ENCODE data around the gene KLHDC10. TPM values are rescaled to one million over a fixed set of nuclear protein-coding genes. Genes with fewer than 3 reads are reported as not detected.
"Not testable (repeated sequence)": the region's sequence is repeated elsewhere in the genome, so short reads cannot be mapped to it uniquely, and the experiment has no call there.

The KLHDC10 gene
- total RNA-seq, 1 donor from 2014 or later, result 35.2 TPM

DNA sequence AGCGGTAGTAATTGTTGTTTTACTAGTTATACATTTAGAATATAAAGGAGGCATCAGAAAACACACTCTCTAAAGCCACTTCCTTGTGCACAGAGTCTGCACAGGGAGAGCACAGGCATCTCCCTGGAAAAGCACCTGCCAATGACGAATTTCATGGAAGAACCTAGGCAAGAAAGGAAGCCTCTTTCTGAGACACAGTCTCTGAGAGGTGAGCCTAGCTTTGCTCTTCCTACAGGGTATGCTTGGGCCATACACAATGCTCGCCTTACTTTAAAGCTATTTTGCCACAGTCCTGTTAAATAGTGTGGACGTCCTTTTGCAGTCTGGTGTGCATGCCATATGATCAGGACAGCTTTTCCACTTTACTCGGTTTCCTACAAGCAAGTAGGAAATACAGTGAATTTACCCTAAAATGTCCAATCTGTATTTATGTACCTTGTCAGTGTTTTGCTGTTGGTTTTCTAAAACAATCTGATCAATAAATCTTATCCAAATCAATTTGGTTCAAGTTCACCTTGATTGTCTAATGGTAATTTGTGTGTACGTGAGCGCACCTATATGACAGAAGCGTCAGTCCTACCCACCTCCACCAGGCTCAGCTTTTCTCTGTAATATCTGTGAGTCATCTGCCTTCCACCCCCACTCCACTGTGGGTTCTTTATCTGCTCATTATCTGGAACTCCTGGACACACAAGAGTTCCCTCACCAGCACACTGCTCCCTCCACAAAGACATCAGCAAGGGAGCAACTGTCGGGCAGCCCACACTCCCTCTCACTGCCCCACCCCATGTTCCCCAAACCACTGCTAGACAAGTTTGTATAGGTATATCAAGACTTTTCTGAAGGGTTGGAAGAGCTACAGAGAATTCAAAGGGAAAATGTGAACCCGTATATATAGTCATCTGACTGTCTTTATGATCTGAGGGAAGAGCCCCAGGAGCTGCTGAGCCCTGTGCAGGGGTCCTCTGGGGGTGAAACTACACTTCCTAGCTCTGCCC lies 65.2 kb downstream of the KLHDC10 start:
- no peak for ATAC-seq
- no peak for DNase-seq (ENCODE audit: low spot score)

DNA sequence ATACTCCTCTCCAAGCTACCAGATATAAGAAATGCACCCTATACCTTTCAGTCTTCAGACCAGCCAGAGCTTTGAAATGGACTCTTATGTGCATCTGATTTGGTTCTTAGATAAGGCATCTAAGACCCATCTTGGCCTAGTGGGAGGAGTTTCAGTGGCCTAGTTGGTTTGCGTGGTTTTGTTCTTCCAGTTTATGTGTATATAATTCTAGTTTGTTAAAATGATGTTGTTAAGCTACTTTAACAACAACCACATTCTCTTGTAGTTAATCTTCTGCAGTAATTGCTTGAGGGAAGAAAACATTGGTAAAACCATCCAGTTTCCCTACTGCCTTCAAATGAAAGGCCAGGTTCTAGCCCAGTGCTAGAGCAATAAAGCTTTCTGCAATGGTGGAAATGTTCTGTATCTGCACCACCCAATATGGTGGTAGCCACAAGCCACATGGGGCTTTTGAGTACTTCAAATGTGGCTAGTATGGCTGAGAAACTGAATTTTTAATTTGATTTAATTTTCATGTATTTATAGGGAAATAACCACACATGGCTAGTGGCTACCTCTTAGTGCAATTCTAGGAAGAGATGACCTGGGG lies 66.3 kb downstream of the KLHDC10 start:
- intact Hi-C loops (cut with DNase I), result no loop called here
- ATAC-seq (no peak), DNase-seq (ENCODE audit: low spot score) (no peak)

More for the DNA sequence above, 65.2 kb downstream of the KLHDC10 start:
- intact Hi-C loops (cut with DNase I), result no loop called here

DNA sequence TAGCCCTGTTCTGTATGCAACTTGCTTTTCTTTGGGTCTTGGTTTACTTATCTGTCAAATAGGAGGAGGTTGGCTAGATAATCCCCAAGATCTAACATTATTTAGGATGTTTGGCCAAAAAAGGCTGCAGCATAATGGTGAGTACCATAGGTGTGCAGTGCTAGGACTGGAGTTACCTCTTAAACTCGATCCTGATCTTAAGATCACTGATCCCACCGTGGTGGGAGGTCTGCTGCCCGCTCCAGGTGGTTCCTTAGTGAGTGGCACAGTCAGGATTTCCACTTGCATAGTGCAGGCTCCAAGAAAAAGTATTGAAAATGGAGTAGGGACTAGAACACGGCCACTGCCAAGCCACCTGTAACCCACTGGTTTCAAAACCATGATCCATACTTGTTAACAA lies 66.9 kb downstream of the KLHDC10 start:
- intact Hi-C loops (cut with DNase I), result no loop called here
- DNase-seq (ENCODE audit: low spot score), result no peak
- no peak for ATAC-seq

DNA sequence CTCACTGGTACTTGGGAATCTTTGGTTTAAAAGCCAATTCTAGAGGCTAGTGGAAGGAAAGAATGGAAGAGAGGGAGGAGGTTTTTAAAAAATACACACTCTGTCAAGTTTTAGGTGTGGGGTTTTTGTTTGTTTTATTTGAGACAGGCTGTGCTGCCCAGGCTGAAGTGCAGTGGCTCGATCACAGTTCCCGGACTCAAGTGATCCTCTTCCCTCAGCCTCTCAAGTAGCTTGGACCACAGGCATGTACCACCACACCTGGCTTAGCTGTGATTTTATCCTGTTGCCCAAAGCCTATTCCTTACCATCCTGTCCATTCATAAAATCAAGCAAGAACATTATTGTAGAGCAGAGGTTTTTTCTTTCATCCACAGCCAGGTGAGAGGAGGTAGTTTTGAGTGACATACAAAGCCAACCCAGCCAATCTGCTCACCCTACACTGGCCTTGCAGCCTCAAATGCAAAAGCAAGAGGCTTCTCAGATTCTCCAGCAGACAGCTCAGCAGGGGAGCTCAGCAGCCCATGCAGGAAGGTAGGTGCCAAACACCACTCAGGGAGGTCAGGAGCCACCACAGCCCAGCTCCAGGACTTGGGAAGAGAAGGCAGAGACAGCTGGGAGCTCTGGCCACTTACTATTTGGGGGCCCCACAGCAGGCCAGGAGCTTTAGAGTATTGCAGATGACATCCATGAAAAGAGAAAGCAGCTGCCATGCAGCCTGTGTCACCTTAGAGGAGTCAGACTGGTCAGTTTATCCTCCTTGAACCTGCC lies 69.0 kb downstream of the KLHDC10 start:
- intact Hi-C loops (cut with DNase I), result no loop called here
- DNase-seq (ENCODE audit: low spot score) (no peak), ATAC-seq (no peak)

DNA sequence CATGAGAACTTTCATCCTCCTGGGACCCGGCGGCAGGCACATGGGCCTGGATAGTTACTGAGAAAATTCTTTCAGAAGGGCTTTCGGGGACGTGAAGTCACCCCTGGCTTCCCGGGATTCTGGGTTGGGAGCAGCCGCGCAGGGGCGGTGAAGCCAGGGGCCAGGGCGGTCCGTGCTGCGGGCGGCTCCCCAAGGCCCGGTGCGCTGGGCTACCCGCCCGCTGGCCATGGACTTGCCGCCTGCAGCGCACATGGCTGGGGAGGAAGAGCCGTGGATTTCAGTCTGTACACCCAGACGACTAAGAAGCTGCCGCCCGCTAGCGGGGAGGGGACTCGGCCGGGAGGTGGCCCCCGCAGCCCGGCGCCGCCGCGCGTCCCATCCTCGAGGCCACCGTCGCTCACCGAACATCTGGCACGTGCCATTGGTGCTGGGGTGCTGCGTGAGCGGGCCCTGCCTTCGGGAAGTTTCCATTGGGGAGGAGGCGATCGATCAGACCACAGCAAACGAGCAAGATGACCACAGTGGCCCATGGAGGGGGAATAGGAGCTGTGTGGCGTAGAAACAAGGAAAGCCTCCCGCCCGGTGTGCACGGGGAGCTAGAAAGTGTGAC lies 70.3 kb downstream of the KLHDC10 start:
- ATAC-seq (no peak), DNase-seq (ENCODE audit: low spot score) (peak; percentile 60)
- intact Hi-C loops (cut with DNase I), result no loop called here

DNA sequence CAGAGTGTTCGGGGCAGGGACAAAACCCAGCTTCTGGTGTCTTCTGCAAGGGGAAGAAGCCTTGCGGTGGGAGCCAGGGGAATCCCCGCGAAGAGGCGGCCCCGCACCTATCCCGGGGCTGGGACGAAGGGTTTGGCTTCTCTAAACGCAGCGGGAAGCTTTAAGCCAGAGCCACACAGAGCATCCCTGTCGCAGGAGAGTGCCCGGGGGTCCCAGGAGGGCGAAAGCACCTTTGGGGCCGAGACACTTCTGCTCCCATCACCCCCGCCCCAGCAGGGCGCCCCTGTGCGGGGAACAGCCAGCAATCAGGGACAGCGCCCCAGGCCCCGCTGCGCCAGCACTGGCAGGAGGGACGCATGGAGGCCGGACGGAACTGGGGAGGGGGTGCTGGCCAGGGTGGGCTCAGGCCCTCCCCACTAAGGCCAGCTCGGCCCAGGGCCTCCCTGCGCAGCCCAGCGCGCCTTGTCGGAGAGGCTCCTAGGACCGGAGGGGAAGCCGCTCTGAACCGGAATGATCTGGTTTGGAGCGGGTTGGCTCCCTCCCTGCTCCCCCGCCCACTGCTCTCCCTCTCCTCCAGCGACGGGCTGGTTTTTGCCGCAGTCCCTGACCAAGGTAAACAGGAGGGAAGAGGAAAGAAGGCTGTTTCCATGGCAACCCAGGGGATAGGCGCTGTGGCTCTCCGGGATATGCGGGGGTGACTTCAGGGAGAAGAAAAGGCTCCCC lies 71.0 kb downstream of the KLHDC10 start:
- ATAC-seq, result peak; percentile 98
- peak; percentile 91 for DNase-seq (ENCODE audit: low spot score)
- intact Hi-C loops (cut with DNase I), result no loop called here

DNA sequence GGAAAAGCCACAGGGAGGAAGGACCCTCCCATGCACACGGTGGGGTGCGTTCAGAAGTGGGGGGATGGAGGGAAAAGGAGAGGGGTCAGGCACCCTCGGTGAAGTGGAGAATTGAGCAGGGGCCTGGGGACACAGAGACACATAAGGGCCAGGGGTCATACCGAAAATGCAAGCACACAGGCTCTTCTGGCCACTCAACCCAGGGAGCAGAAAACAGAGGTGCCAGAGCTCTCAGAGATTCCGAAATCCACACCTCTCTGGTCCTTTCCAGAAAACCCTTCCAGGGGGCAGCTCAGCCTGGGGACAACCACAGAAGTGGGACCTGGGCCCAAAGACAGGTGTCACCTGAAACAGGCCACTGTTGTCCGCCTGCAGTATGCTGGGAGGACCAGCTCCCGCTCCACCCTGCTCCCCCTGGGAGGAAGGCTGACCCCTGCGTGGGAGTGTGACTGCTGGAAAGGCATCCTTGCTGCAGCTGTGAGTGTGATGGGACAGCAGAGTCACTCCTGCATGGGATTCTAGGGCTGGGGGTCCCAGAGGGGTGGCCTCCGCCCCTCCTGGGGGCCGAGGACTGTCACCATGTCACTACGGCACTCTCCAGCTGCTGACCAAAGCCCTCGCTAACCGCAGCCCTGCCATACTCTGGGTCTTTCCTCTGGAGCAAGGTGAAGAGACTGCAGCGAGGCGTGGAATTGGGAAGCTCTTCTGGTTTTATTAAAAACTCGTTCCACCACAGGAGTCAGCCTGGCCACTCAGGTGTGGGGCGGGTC lies 71.7 kb downstream of the KLHDC10 start:
- DNase-seq (ENCODE audit: low spot score) (no peak), ATAC-seq (peak; percentile 40)
- intact Hi-C loops (cut with DNase I), result no loop called here

DNA sequence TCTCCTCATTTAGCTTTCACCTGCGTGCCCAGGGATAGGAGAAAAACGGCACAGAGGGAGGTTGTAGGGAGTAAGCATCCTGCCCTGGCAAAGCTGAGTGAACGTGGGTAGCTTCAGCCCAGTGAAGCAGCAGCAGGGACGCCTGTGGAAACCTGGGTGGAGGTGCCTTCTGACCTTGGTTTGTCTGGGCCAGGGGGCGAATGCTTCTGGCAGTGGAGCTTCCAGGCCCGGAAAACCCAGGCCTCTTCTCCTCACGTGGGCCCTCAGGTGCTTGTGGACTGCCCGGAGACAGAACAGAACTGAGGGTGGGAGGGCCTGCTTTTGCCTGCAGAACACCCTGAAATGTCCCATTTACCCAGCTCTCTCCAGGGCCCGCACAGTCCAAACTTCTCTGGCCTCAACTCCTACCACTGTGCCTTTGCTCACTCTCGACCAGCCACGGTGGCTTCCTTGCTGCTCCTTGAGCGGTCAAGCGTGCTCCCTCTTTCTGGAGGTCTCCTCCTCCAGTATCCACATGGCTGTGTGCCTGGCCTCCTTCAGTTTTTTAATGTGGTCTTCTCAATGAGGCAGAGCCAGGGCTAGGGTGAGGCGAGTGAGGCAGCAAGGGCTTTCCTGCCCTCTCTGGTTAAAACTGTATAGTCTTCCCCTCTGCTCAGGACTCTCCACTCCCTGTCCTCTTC lies 72.5 kb downstream of the KLHDC10 start:
- ATAC-seq (no peak), DNase-seq (ENCODE audit: low spot score) (no peak)
- intact Hi-C loops (cut with DNase I), result no loop called here

DNA sequence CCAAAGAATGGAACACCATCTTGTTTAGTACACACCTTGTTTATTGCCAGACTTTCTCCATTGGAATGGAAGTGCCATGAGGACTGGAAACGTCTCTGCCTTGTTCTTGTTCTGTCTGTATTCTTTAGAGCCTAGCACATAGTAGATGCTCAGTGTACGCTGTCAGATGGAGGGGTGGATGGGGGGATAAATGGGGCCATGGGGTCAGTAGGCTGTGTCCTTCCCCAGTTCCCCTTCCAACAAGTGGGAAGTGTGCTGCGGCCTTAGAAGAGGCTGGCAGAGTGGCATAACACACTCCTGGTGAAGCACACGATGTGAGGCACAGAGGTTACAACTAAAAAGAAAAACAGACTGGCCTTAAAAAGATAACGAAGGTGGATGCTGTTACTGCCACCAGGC lies 73.0 kb downstream of the KLHDC10 start:
- ATAC-seq (no peak), DNase-seq (ENCODE audit: low spot score) (no peak)
- intact Hi-C loops (cut with DNase I), result no loop called here

DNA sequence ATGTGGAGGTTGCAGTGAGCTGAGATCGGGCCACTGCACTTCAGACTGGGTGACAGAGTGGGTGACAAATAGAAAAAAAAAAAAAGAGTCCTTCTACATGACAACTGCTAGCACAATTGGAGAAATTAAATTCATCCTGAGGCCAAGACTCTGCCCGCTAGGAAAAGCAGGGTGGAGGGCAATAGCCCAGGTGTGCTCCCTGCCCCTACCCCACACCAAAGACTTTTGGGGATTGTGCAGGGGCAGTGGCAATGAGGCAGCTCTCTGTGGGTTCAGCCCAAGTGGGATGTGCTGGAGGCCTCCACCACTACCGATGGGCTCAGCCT lies 73.6 kb downstream of the KLHDC10 start:
- no peak for DNase-seq (ENCODE audit: low spot score)

DNA sequence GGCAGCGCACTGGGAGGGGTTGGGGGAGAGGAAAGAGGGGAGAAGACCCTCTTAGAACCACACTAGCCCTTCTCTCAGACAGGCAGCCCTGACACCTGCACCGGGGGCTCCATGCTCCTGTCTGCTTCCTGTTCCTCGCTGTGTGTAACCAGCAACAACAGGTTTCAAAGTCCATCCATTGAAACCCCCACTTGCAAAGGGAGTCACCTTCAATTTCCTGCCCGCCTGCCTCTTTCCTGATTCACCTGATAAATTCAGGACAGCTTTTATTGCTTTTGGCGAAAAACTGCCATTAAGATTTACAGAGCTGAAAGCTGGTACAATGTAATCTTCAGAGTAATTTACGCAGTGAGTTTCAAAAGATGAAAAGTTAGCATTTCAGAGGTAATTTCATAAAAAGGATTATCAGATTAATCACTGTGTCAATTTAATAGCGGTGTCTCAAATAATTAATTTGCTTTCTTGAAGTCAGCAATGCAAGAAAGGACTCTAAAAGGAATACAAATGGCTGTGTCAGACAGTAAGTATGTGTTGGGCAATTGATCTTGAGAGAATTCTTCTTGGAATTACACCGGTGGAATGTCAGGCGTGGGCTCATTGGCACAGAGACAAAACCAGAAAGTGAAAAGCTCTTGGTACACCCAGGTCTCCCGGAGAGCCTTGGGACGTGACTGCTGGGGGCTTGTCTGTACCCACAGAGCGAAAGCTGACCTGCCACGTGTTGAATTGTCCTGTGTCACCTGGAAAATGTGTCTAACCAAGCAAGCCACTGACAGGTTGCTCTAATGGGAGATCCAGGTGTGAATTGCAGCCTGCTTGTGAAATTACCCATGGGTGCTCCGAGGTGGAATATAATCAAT lies 74.2 kb downstream of the KLHDC10 start:
- ATAC-seq, result no peak
- no peak for DNase-seq (ENCODE audit: low spot score)
- intact Hi-C loops (cut with DNase I), result no loop called here

More for the DNA sequence above, 73.6 kb downstream of the KLHDC10 start:
- no peak for ATAC-seq
- intact Hi-C loops (cut with DNase I), result no loop called here

DNA sequence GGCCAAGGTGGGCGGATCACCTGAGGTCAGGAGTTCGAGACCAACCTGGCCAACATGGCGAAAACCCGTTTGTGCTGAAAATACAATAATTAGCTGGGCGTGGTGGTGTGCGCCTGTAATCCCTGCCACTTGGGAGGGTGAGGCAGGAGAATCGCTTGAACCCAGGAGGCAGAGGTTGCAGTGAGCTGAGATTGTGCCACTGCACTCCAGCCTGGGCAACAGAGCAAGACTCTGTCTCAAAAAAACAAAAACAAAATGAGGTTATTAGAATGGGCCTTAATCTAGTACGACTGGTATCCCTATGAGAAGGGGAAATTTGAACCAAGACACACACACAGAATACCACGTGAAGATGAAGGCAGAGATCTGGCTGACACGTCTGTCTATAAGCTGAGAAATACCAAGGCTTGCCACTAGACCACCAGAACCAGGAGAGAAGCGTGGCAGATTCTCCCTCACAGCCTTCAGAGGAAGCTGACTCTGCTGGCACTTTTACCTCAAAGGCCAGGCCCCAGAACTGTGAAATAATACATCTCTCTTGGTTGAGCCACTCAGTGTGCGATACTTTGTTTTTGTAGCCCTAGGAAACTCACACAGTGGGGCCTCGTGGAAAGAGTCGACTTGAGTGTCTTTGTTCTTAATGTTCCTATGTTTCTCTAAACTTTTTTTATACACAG lies 75.2 kb downstream of the KLHDC10 start:
- intact Hi-C loops (cut with DNase I), result no loop called here
- no peak for ATAC-seq
- no peak for DNase-seq (ENCODE audit: low spot score)

DNA sequence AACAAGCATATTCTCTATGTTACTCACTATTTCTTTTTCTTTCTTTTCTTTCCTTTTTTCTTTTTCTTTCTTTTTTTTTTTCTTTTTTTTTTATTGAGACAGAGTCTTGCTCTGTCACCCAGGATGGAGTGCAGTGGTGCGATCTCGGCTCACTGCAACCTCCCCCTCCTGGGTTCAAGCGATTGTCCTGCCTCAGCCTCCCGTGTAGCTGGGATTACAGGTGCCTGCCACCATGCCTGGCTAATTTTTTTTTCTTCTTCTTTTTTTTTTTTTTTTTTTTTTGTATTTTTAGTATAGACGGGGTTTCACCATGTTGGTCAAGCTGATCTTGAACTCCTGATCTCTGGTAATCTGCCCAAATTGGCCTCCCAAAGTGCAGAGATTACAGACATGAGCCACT lies 75.8 kb downstream of the KLHDC10 start:
- DNase-seq (ENCODE audit: low spot score); intact Hi-C loops (cut with DNase I); ATAC-seq: not testable (repeated sequence)

DNA sequence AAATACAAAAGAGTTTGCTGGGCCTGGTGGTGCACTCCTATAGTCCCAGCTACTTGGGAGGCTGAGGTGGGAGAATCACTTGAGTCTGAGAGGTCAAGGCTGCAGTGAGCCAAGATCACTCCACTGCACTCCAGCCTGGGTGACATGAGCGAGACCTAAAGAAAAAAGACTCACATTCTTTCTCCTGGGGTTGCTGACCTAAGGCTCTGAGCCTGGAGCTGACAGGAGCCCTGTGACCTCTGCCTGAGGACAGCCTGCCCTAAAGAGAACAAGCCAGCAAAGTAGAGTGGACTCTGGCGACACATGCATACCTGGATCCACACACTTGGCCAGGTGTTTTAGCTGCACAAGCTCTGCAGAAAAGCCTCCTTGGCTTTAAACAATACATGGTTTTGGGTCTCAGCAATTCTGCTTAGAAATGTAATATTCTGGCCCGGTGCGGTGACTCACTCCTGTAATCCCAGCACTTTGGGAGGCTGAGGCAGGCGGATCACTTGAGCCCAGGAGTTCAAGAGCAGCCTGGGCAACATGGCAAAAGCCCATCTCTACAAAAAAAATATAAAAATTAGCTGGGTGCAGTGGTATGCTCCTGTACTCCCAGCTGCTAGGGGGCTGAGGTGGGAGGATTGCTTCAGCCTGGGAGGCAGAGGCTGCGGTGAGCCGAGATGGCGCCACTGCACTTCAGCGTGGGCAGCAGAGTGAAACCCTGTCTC lies 76.5 kb downstream of the KLHDC10 start:
- intact Hi-C loops (cut with DNase I), result no loop called here
- ATAC-seq (no peak), DNase-seq (ENCODE audit: low spot score) (no peak)

DNA sequence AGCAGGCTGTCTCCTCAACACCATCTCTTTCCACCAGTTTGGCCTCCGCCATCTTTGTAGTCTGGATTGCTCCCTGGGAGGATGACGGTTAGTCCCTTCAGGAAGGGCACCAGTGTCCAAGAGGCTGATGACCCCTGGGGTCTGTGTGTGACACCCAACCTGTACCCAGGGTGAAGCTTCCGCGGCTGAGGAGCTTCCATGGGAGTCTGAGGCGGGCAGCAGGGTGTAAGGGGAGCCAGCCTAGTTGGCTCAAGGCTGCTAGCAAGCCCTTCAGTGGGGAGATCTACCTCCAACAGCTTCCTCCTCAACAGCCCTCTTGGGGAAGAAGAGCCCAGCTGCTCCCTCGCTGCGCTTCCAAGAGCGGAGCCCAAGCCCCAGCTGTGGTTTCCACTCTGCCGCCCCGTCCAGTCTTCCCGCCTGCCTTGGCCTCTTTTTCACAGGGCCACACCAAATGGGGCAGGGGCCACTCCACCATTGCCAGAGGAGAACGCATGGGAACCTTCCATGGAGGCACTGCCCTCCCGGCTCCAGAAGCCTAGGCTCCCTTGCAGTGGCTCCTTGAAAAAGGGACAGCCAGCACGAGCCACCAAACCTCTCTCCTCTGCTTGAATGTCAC lies 77.5 kb downstream of the KLHDC10 start:
- intact Hi-C loops (cut with DNase I), result no loop called here
- DNase-seq (ENCODE audit: low spot score) (no peak), ATAC-seq (no peak)
